22Rv1 (cell line): ENCODE data around the gene LARP4B.

Source experiments
- CTCF ChIP-seq: fragments of 450-650 bp; IDR thresholded peaks from 2 replicates; pipeline ENCODE4 v1.5.1; 2017; ENCODE audit warnings: mild to moderate bottlenecking
- ZFX ChIP-seq: fragments of 450-650 bp; IDR thresholded peaks from 2 replicates; pipeline ENCODE4 v1.6.1; 2017; ENCODE audit warnings: antibody characterized with exemption, borderline replicate concordance

- TF ChIP-seq CTCF (no peak), ZFX (no peak)
Measured at GRCh38 chr10:842795-843194, 88.7 kb downstream of the LARP4B start.
